ENCODE measurements around the gene ALMS1.

DNA sequence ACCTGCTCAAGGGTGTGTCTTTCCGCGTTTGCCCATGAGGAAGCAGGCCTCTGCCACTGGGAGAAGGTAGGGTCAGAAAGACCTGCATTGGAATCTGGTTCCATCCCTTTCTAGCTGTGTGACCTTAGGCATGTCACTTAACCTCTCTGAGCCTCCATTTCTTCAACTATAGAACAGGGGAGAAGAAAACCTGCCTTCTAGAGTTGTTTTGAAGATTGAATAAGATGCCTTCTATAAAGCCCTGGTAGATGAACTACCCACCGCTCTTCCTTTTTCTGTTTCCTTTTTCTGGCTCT is 256.1 kb downstream of the ALMS1 start:
- TF ChIP-seq, protein P1, sequence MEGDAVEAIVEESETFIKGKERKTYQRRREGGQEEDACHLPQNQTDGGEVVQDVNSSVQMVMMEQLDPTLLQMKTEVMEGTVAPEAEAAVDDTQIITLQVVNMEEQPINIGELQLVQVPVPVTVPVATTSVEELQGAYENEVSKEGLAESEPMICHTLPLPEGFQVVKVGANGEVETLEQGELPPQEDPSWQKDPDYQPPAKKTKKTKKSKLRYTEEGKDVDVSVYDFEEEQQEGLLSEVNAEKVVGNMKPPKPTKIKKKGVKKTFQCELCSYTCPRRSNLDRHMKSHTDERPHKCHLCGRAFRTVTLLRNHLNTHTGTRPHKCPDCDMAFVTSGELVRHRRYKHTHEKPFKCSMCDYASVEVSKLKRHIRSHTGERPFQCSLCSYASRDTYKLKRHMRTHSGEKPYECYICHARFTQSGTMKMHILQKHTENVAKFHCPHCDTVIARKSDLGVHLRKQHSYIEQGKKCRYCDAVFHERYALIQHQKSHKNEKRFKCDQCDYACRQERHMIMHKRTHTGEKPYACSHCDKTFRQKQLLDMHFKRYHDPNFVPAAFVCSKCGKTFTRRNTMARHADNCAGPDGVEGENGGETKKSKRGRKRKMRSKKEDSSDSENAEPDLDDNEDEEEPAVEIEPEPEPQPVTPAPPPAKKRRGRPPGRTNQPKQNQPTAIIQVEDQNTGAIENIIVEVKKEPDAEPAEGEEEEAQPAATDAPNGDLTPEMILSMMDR (conservative IDR thresholded peaks at IDR 0.05; ENCODE audit: low read depth, low read length): no peak
- TF ChIP-seq EZH2 (IDR thresholded peaks at IDR 0.05; ENCODE audit: borderline replicate concordance, low read depth, low read length, poor library complexity, severe bottlenecking): no peak
